ENCODE data around the gene PKIG.

PKIG gene

DNA sequence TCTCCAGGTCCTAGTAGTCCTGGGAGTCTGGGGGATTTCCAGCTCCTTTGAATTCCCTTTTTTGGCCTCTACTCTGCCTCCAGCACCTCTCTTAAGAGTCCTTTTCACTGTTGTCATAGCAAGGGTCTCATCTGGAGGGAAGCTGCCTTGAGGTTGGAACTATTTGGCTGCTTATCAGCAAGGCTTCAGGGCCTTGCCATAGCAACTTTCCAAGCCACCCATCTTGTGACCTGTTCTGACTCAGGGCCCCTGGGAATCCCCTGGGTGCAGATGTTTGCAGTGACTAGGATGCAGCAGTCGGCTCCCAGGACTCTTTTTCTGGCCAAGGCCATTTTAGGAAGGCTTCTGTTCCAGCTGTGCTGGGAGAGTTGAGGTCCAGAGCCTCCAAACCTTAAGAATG is 12.4 kb downstream of the PKIG start:
- DNase-seq (ENCODE audit: low spot score) (no peak), FAIRE-seq (no peak)

DNA sequence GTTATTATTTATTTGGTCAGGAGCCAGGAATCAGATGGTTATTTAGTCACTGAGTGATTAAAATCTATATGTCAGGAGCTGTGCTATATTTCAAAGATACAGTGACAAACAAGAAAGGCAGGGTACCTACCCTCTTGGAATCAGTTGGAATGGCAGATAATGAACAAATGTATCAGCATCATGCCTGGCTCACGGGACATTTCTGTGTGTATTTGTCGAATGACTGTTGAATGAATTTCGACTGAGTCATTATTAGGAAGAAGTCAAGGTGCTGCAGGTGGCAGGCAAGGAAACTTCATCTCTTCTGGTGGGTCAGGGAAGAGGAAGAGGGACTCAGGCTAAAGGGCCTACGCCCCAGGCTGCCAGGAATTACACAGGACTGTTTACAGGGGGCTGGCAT is 13.6 kb downstream of the PKIG start:
- DNase-seq (ENCODE audit: low spot score) (no peak), FAIRE-seq (no peak)

DNA sequence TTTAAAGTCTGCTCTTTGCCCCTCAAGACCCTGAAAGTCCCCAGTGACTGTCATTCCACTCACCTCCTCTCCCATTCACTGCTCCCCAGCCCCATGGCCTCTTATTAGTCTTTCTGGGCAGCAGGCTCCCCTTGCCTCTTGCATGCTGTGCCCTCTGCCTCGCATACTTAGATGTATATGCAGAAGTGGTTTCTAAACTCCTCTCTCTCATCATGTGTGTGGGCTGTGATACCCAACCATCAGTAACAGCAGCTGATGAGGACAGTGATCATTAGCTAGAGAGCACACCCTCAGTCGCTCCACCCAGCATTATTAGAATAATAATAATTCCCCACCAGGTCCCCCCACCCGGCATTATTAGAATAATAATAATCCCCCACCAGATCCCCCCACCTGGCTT is 14.5 kb downstream of the PKIG start:
- no peak for FAIRE-seq

DNA sequence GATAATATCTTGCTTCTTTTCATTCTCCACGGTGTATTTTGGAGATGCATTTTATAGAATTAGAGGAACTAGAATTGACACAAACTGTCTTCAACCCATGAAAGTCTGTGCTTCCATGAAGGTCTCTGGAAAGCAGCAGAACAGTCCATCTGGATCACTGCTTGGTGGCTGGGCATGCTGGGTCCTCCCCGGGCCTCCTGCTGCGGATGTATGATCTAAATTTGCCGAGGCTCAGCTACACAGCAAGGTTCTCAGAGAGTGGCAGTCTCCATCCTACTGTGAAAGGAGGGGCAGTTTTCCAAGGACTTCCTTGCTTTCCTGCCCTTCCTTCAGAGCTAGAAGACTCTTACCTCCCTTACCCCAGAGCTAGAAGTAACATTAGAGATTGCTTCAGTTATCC is 15.1 kb downstream of the PKIG start:
- no peak for DNase-seq (ENCODE audit: low spot score)
- FAIRE-seq, result no peak

More for the DNA sequence above, 14.5 kb downstream of the PKIG start:
- DNase-seq (ENCODE audit: low spot score), result no peak

DNA sequence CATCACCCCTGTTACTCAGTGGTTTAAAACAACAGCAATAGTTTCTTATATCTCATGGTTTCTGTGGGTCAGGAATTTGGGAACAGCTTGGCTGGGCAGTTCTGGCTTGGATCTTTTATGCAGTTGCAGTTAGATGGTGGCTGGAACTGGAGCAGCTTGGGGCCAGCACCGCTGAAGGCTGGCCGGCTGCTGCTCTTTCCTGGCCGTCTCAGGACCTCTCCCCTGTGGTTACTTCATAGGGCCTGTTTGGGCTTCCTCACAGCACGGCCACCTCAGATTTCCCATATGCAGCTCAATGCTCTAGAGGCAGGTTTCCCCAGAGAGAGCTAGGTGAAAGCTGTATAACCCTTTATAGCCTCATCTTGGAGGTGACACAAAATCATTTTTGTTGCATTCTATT is 15.6 kb downstream of the PKIG start:
- FAIRE-seq (no peak), DNase-seq (ENCODE audit: low spot score) (no peak)

DNA sequence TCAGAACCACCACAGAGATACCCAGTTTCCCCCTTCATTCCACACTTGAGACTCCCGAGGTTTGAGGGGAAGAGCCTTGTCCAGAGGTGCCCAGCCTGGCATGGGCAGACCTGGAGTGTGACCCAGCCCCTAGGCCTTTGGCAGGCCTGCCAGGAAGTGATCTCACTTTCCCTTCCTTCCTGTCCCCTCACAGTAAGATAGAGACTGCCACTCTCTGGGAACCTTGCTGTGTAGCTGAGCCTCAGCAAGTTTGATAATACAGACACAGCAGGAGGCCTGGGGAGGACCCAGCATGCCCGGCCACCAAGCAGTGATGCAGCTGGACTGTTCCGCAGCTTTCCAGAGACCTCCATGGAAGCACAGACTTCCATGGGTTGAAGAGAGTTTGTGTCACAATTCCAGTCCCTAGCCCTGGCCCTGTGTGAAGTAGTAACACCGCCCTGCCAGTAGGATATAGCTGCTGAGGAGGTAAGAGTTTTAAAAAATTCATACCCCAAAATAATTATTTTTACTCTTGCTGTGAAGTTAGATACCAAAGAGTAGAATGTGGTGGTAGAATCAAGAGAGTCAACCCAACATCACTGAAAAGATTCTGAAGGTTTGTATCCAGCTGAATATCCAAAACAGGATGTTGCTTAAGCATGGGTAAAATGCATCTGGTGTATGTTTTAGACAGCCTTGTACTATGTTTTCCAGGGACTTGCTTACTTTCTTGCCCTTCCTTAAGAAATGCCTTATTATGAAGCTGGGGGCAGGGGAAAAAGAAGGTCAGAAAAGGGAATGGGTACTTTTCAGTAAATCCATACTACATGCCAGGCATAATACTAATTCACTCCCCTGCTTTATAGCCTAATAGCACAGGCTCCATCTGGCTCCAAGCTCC is 16.3 kb downstream of the PKIG start:
- DNase-seq (ENCODE audit: low spot score) (no peak), FAIRE-seq (no peak)

DNA sequence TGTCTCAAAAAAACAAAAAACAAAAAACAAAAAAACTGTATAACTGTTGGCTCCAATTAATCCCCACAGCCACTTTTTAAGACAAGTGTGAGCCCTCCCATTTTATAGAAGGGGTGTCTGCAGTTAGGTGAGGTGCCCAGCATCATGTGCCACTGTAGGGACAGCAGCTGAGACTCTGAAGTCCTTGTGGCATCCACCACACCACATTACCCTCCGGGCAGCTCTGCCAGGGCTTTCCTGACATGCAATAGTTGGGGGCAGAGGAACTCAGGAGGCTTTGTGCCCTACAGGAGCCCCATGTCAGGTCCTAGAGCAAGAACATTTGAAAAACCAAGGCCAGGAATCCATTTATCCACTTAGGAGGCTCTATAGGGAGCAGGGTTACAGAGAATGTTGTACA is 17.3 kb downstream of the PKIG start:
- no peak for FAIRE-seq
- no peak for DNase-seq (ENCODE audit: low spot score)

DNA sequence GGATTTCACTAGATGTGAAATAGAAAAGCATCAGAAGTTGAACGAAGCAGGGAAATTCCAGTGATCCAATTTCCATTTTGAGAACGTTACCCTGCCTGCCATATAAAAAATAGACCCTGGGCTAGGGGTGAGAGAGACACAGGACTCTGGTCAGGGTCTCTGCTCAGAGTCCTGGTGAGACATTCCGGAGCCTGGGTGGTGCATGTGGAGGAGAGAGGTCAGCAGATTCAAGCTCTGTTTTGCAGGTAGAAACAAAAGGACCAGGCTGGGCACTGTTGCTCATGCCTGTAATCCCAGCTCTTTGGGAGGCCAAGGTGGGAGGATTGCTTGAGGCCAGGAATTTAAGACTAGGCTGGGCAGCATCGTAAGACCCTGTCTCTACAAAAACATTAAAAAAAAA is 17.9 kb downstream of the PKIG start:
- DNase-seq (ENCODE audit: low spot score) (no peak), FAIRE-seq (no peak)

DNA sequence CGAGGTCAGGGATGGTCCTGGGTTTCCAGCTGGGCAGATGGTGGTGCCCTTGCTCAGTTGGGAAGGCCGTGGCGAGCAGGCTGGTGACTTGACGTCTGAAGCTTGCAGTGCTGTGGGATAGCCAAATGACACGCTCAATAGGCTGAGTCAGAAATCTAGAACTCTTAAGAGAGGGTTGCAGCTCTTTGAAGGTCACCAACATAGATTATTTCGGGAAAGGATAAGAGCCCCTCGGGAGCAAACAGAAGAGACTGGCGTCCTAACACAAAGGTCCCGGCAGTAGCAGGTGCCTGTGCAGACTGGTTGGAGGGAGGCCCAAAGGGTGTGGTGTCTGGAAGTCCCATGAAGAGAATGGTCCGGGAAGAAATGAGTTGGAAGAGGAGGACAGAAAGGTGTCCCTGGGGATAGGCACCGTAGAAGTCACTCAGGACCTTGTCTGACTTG is 18.4 kb downstream of the PKIG start:
- DNase-seq (ENCODE audit: low spot score) (no peak), FAIRE-seq (no peak)

DNA sequence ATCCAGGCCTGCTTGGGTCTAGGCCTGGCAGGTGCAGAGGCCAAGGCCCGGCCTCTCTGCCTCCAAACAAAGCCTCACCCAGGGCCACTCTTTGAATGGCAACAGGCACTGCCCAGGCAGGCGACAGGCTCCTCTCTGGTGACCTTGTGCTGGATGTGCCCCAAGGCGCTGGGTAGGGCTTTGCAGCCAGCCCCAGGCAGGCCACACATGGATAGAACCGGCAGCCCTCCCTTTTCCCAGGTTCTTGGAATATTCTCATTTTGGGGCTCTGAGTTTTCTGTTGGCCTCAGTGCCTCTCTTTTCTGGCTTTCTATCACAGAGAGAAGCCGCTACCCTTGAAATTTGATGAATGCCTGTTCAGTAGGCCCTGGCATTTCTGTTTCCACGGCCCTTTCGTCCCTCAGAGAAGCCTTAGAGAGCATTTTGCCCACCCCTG is 18.9 kb downstream of the PKIG start:
- no peak for FAIRE-seq
- DNase-seq (ENCODE audit: low spot score), result no peak

DNA sequence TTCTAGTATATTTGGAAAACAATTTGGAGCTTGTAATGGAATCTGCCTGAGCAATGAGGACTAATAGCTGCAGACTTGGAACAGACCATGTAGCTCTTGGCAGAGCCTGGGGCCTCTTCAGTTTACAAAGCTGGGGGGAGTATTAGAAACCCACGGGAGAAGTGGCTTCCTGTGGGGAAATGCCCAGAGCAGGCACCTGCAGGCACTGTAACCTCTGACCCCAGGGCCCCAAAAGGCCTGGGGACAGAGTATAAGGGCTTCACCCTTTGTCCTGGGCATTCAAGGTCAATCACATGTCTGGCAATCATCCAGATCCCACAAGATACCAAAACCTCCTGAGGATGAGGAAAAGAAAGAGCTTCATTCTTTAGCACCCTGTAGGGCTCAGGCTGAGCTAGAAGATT is 19.4 kb downstream of the PKIG start:
- FAIRE-seq (no peak), DNase-seq (ENCODE audit: low spot score) (no peak)

DNA sequence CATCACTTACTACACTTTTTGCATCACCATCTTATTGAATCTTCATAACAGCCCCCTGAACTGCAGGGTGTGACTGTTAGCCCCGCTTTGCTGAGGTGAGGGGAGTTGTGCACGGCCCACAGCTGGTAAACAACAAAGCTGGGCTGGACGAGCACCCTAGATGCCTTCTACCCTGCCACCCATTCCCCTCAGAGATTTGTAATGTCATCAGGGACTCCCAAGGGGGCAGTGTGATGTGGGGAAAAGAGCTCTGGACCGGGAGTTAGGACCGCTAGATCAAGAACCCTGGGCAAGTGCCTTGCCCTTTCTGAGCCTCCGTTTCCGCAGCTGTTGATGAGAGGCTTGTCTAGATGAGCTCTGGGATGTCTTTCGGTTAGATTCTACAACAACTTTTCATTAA is 20.9 kb downstream of the PKIG start:
- FAIRE-seq, result no peak
- no peak for DNase-seq (ENCODE audit: low spot score)

DNA sequence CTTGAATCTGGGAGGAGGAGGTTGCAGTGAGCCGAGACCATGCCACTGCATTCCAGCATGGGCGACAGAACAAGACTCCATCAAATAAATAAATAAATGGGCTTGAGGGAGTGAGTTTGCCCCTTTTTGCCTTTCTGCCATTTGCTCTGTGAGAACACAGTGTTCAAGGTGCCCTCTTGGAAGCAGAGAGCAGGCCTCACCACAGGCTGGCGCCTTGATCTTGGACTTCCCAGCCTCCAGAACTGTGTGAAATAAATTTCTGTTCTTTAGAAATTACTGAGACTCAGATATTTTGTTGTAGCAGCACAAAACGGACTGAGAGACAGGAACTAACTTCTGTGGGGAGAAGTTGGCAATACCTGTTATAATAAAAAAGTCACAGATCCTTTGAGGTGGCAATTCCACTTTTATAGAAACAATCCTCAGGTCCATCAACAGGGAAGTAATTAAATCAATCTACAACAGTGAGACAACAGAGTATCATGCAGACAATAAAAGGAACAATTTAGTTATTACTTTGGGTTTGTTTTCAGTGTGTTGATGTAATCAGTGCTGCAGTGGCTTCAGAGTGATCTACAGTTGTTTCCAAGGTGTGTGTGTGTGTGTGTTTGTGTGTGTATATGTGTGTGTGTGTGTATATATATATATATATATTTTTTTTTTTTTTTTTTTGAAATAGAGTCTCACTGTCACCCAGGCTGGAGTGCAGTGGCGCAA is 24.5 kb downstream of the PKIG start:
- DNase-seq (ENCODE audit: low spot score) (no peak), FAIRE-seq (peak; percentile 9)

DNA sequence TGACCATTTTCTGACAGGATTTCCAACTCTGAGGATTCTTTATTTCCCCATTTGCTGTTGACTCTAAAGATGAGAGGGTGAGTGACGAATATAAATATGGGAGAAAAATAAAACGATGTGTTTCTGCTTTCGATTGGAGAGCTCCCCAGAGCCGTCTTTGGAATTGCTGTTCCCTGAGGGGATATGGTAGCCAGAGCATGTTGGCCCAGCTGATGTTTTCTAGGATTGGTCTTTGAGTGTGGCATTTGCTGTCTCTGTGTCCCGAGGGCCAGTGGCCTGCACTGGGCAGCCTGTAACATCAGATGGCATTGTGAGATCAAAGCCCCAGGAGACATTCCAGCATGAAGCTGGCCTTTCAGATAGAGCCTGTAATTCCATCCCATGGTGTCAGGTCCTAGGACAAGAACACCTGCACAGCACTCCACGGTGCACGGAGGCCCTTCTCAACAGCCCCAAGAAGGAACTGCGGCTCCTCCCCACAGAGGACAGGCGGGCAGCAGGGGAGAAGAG is 26.7 kb downstream of the PKIG start:
- no peak for DNase-seq (ENCODE audit: low spot score)

DNA sequence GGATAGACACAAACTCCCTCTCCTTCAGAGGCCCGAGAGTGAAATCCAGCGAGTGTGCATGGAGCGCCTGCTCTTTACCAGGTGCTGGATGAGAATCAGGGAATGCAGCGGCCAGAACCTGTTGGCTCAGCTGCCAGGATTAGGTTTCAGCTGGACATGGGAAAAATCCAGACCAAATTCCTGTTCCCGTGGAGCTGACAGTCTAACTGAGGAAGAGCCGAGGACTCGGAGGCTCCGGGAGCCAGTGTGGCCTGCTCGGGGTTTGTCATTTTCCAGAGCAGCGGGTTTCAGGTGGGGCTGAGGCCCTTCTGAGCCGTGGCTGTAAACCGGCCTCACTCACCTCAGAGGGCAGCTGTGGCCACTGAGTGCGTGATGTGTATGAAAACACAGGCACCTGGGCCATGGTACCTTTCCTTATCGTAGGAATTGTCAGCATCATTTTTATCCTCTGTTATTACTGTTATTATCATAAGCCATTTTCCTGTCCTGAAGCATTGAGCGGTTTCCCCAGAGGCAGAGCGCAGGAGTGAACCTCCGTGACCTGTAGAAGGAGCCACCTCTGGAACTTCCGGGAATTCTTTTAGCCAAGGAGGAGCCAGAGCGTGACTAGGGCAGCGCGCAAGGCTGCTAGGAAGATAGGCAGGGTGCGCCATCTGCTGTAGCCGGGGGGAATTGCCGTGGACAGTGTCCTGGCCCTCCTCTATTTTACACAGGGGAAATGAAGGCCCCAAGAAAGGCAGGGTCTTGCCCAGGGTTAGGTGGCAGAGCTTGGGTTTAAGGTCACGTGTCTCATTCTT is 27.3 kb downstream of the PKIG start:
- FAIRE-seq (peak; percentile 94), DNase-seq (ENCODE audit: low spot score) (peak; percentile 97)

More for the DNA sequence above, 26.7 kb downstream of the PKIG start:
- no peak for FAIRE-seq

DNA sequence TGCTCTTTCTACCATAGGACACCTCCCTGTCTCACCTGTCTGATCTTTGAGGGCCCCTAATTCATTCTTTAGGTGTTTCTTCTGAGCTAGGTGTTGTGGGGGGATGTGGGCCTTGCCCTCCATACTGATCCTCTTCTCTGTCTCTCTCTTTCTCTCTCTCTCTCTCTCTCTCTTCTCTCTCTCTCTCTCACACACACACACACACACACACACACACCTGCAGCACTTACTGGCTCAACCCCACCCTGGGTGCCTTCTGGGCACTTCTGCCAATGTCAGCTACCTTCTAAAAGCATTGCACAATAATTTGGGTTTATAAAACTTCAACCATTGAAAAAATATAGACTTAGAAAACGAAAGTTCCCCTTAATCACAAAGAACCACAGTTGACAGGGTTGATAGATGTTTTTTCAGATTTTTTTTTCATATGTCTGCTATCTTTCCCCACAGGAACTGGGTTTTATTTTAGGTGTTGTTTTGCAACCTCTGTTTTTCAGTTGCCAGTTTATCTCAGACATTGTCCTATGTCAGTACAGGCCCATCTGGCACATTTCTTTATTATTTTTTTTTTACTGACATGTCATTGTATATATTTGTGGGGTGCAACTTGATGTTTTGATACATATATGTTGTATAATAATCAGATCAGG is 28.1 kb downstream of the PKIG start:
- DNase-seq (ENCODE audit: low spot score) (no peak), FAIRE-seq (no peak)

DNA sequence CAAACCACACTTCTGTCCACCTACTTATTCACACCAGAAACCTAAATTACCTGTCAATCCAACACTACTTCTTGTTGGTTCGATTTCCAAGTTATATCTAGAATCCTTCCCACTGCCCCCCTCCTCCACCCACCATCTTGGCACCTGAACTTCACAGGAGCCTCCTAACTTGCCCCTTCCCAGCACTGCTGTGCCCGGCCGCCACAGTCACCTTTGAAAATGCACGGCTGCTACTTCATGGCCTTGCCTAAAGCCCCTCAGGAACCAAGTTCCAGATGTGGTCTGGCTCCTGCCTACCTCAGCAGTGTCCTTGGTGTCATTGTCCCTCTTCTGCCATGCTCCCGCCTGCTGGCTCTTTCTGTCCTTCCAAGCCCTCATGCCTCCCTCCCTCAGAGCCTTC is 31.2 kb downstream of the PKIG start:
- no peak for FAIRE-seq
- DNase-seq (ENCODE audit: low spot score), result no peak

DNA sequence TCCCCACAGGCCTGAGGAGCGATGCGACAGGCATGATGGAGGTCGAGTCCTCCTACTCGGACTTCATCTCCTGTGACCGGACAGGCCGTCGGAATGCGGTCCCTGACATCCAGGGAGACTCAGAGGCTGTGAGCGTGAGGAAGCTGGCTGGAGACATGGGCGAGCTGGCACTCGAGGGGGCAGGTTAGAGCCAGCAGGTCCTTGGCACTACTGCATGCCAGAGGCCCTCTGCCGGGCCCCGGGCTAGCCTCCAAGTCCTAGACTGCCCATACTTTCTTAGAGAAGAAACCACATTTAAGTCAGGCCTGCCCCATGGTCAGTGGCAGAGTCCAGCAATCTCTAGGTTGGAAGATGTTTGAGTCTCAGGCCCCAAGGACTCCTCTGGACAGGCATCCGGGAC is 32.1 kb downstream of the PKIG start:
- DNase-seq (ENCODE audit: low spot score) (no peak), FAIRE-seq (no peak)

DNA sequence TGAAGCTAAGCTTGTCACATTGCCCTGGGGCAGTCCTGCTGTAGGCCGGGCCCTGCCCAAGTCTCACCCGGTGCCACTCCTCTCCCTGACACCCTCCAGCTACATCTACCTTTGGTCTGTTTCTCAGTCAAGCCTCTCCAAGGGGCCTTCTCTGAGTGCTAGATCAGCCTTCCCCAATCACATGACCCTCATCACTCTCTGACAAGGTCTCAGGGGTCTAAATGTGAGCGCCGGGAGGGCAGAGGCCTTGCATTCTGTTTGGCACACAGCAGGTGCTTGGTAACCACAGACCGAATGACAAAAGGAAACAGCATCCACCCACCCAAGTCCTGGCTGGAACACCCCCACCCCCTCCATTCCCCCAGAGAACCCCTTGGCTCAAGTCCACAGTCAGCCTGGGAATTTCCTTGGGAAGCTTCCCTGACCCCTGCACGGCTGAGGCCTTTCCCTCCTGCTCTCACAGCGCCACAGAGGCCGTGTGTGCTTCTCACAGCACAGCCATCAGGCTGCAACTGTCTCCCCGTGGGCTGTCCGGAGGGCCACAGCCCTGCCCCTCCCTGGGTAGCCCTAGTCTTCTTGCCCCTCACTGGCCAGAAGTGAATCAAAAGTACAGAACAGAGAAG is 32.9 kb downstream of the PKIG start:
- no peak for DNase-seq (ENCODE audit: low spot score)
- no peak for FAIRE-seq

DNA sequence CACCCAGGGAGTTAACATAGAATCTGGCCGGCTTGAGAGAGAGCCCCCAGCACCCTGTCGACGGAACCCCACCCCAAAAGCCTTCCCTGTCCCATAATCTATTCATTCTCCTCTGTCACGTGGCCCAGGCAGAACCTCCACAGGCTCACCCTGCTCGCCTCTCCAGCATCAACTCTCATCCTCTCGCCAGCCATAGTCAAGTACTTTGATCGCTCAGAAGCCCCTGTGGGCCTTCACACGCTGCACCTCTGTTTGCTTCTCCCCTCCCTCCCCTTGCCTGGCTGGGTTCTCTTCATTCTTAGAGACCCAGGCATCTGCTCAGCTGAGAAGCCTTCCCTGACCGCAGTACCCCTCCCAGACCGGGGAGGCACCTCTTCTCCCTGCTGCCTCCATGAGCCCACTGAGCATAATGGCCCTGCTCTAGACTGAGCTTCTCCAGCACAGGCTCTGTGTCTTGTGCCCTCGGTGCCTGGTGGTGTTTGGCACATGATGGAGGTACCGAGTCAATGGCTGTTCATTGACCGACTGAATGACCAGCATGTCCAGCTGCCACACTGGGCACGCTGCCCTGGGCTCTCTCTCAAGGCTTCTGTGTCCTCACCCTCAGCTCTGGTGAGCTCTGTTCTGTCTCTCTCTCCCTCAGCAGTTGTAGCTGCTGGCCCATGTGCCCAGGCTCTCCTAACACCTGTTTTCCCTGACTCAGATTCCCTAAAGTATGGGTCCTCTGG is 33.7 kb downstream of the PKIG start:
- FAIRE-seq (peak; percentile 5), DNase-seq (ENCODE audit: low spot score) (no peak)
